ENCODE measurements around the gene CLEC4F. TPM values are rescaled to one million over a fixed set of nuclear protein-coding genes. Genes with fewer than 3 reads are reported as not detected.

CLEC4F gene
- total RNA-seq, 1 experiment from 2014 or later = not detected

- no peaks in the 10 kb centered on the region for H3K9me2 ChIP-seq (ENCODE audit: insufficient read depth)
- POLR2A ChIA-PET (ENCODE audit: unreplicated experiment) = no interaction called here
- no peak overlapping the region for H3K4me3 ChIP-seq
- DNase-seq = no peak
- H3F3A ChIP-seq (ENCODE audit: insufficient read depth, low read depth) = no peaks in the 10 kb centered on the region
- peaks cover 7% of the 10 kb centered on the region for H3K4me1 ChIP-seq (replicated peaks; ENCODE audit: insufficient read depth)
- no peaks in the 10 kb centered on the region for H3K79me2 ChIP-seq (ENCODE audit: low read depth)
- no peak overlapping the region for H3K4me2 ChIP-seq
- no peak overlapping the region for H3K27ac ChIP-seq
- 0 out of 2 replicates have a peak, but pooled peaks cover 8% of the 10 kb centered on the region for H3K27me3 ChIP-seq (ENCODE audit: insufficient read depth, low read depth)
- H4K20me1 ChIP-seq (ENCODE audit: insufficient read depth) = no peaks in the 10 kb centered on the region
- H3K36me3 ChIP-seq (ENCODE audit: low read depth) = no peaks in the 10 kb centered on the region
- no peak overlapping the region for H2AFZ ChIP-seq
- CTCF ChIA-PET = no interaction called here
- intact Hi-C loops (cut with micrococcal nuclease; ENCODE audit: unreplicated experiment) = no loop called here
- no TSS peak for BruUV-seq (replicated peaks)
- TF ChIP-seq EZH2 (IDR thresholded peaks at IDR 0.05; ENCODE audit: low read depth) (no peak), CTCF (conservative IDR thresholded peaks at IDR 0.05) (no peak)
- H3K9me3 ChIP-seq (ENCODE audit: insufficient read depth, low read depth) = no peaks in the 10 kb centered on the region
Observed at GRCh38 chr2:70776266-70776665, 44.1 kb downstream of the CLEC4F start.

GRCh38 chr2:70775141-70775540 lies 45.3 kb downstream of the CLEC4F start:
- no peaks in the 10 kb centered on the region for H3F3A ChIP-seq (ENCODE audit: insufficient read depth, low read depth)
- H3K9me3 ChIP-seq (ENCODE audit: insufficient read depth, low read depth) = no peaks in the 10 kb centered on the region
- intact Hi-C loops (cut with micrococcal nuclease; ENCODE audit: unreplicated experiment) = no loop called here
- H4K20me1 ChIP-seq (ENCODE audit: insufficient read depth) = no peaks in the 10 kb centered on the region
- POLR2A ChIA-PET (ENCODE audit: unreplicated experiment) = interaction anchor here (0.6 kb wide), 1 partner anchor 14 kb away, joined by 11 read pairs; no protein-coding TSS in a partner anchor
- no peaks in the 10 kb centered on the region for H3K36me3 ChIP-seq (ENCODE audit: low read depth)
- no TSS peak for BruUV-seq (replicated peaks)
- no peak for TF ChIP-seq CTCF (conservative IDR thresholded peaks at IDR 0.05)
- TF ChIP-seq EZH2 (IDR thresholded peaks at IDR 0.05; ENCODE audit: low read depth) = no peak
- H3K27me3 ChIP-seq (ENCODE audit: insufficient read depth, low read depth) = peaks cover 9% of the 10 kb centered on the region; the same call in 1 of the 2 replicates
- H3K4me2 ChIP-seq = no peak overlapping the region
- CTCF ChIA-PET = interaction anchor here (0.7 kb wide), 1 partner anchor 413 kb away, joined by 6 read pairs; no protein-coding TSS in a partner anchor
- no peak overlapping the region for H3K4me3 ChIP-seq
- H3K9me2 ChIP-seq (ENCODE audit: insufficient read depth) = no peaks in the 10 kb centered on the region
- DNase-seq = no peak
- no peak overlapping the region for H3K27ac ChIP-seq
- peaks cover 7% of the 10 kb centered on the region for H3K4me1 ChIP-seq (replicated peaks; ENCODE audit: insufficient read depth)
- H2AFZ ChIP-seq = no peak overlapping the region
- H3K79me2 ChIP-seq (ENCODE audit: low read depth) = no peaks in the 10 kb centered on the region

- H3K27me3 ChIP-seq (ENCODE audit: insufficient read depth, low read depth) = peaks cover 27% of the 10 kb centered on the region; the same call in 1 of the 2 replicates
- no peaks in the 10 kb centered on the region for H3K9me3 ChIP-seq (ENCODE audit: insufficient read depth, low read depth)
- ChIA-PET POLR2A (ENCODE audit: unreplicated experiment) (no interaction called here), CTCF (no interaction called here)
- DNase-seq = no peak
- no peak overlapping the region for H2AFZ ChIP-seq
- no peaks in the 10 kb centered on the region for H3K9me2 ChIP-seq (ENCODE audit: insufficient read depth)
- no peaks in the 10 kb centered on the region for H3K36me3 ChIP-seq (ENCODE audit: low read depth)
- no peak overlapping the region for H3K4me3 ChIP-seq
- no TSS peak for BruUV-seq (replicated peaks)
- H3K27ac ChIP-seq = no peak overlapping the region
- H3K4me2 ChIP-seq = no peak overlapping the region
- no peaks in the 10 kb centered on the region for H3F3A ChIP-seq (ENCODE audit: insufficient read depth, low read depth)
- H3K79me2 ChIP-seq (ENCODE audit: low read depth) = no peaks in the 10 kb centered on the region
- intact Hi-C loops (cut with micrococcal nuclease; ENCODE audit: unreplicated experiment) = no loop called here
- H4K20me1 ChIP-seq (ENCODE audit: insufficient read depth) = no peaks in the 10 kb centered on the region
- peaks cover 6% of the 10 kb centered on the region for H3K4me1 ChIP-seq (replicated peaks; ENCODE audit: insufficient read depth)
- no peak for TF ChIP-seq EZH2 (IDR thresholded peaks at IDR 0.05; ENCODE audit: low read depth)
- TF ChIP-seq CTCF (conservative IDR thresholded peaks at IDR 0.05) = no peak
Observed at GRCh38 chr2:70772486-70773155, 47.8 kb downstream of the CLEC4F start.

Data from PC-9 (cell line).